ENCODE measurements around the gene RPN2.

DNA sequence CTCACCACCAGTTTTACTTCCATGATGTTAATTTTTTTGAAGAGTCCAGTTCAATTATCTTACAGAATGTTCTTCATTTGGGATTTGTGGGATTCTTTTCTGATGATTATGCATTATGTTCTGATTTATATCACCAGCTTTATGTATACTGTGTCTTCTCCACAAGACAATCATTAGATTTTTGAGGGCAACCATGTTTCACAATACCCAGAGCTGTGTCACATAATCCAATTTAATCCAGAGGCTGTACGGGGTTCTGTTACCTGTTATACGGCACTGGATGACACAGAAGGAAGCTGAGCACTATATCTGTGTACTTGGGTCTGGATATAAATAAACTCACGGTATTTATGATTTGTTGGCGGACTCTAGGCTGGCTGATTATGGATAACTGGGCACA, 41.6 kb upstream of the RPN2 start:
- TF ChIP-seq, protein P1, sequence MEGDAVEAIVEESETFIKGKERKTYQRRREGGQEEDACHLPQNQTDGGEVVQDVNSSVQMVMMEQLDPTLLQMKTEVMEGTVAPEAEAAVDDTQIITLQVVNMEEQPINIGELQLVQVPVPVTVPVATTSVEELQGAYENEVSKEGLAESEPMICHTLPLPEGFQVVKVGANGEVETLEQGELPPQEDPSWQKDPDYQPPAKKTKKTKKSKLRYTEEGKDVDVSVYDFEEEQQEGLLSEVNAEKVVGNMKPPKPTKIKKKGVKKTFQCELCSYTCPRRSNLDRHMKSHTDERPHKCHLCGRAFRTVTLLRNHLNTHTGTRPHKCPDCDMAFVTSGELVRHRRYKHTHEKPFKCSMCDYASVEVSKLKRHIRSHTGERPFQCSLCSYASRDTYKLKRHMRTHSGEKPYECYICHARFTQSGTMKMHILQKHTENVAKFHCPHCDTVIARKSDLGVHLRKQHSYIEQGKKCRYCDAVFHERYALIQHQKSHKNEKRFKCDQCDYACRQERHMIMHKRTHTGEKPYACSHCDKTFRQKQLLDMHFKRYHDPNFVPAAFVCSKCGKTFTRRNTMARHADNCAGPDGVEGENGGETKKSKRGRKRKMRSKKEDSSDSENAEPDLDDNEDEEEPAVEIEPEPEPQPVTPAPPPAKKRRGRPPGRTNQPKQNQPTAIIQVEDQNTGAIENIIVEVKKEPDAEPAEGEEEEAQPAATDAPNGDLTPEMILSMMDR (IDR thresholded peaks at IDR 0.05) = no peak
- TF ChIP-seq GABPA (IDR thresholded peaks at IDR 0.05; ENCODE audit: low read depth) (no peak), EZH2phosphoT487 (IDR thresholded peaks at IDR 0.05; ENCODE audit: borderline replicate concordance, low read depth) (no peak), EP300 (IDR thresholded peaks at IDR 0.05; ENCODE audit: borderline replicate concordance in 1 of 2, low read depth in 1 of 2, low read length in 1 of 2) (no peak), RCOR1 (IDR thresholded peaks at IDR 0.05; ENCODE audit: low read length) (no peak), RXRA (IDR thresholded peaks at IDR 0.05; ENCODE audit: borderline replicate concordance, low read depth) (no peak), SIN3A (IDR thresholded peaks at IDR 0.05; ENCODE audit: borderline replicate concordance, low read depth, low read length) (no peak), RAD21 (IDR thresholded peaks at IDR 0.05; ENCODE audit: low read length) (no peak), TAF1 (IDR thresholded peaks at IDR 0.05; ENCODE audit: borderline replicate concordance, low read depth, low read length) (no peak), YY1 (IDR thresholded peaks at IDR 0.05; ENCODE audit: low read depth) (no peak), RFX5 (IDR thresholded peaks at IDR 0.05; ENCODE audit: low read length) (no peak)
- TF ChIP-seq, protein P2, sequence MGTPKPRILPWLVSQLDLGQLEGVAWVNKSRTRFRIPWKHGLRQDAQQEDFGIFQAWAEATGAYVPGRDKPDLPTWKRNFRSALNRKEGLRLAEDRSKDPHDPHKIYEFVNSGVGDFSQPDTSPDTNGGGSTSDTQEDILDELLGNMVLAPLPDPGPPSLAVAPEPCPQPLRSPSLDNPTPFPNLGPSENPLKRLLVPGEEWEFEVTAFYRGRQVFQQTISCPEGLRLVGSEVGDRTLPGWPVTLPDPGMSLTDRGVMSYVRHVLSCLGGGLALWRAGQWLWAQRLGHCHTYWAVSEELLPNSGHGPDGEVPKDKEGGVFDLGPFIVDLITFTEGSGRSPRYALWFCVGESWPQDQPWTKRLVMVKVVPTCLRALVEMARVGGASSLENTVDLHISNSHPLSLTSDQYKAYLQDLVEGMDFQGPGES (IDR thresholded peaks at IDR 0.05; ENCODE audit: low read depth, low read length) = no peak
